Esophagus muscularis mucosa (tissue), 4 donors: ENCODE measurements around the gene PRLR. TPM values are rescaled to one million over a fixed set of nuclear protein-coding genes. Genes with fewer than 3 reads are reported as not detected.

Experiments
- DNase-seq: peaks from one replicate; pipeline ENCODE4 v3.0.0-alpha.2; 2017; ENCODE audit errors: extremely low spot score
- H3K27ac ChIP-seq, 4 donors: fragments of 200-600 bp; sonication (generic); replicated peaks in 1 of 4; 1 replicate in 3 of 4; 2 replicates in 1 of 4; pipeline ENCODE4 v1.5.1; 2016 to 2019; ENCODE audit warnings: mild to moderate bottlenecking in 1 of 4
- H3K27me3 ChIP-seq, 4 donors: fragments of 200-600 bp; sonication (generic); one replicate each; pipeline versions ENCODE4 v1.5.1 to v1.6.0; 2016 to 2019
- H3K36me3 ChIP-seq, 4 donors: fragments of 200-600 bp; sonication (generic); one replicate each; pipeline ENCODE4 v1.5.1; 2016 to 2019
- H3K4me1 ChIP-seq, 4 donors: fragments of 200-600 bp; sonication (generic); one replicate each; pipeline ENCODE4 v1.5.1; 2016 to 2019
- H3K4me3 ChIP-seq, 4 donors: fragments of 200-600 bp; sonication (generic); 1 replicate in 2 of 4; 2 replicates in 2 of 4; pipeline ENCODE4 v1.5.1; 2016 to 2019; ENCODE audit warnings: mild to moderate bottlenecking in 4 of 4, moderate library complexity in 1 of 4
- H3K9me3 ChIP-seq, 4 donors: fragments of 200-600 bp; sonication (generic); 1 replicate in 3 of 4; 2 replicates in 1 of 4; pipeline ENCODE4 v1.5.1; 2016 to 2019
- CTCF ChIP-seq, 3 experiments: fragments of 200-600 bp in 2 of 3; fragments of 450-650 bp in 1 of 3; sonication (generic) in 2 of 3; IDR thresholded peaks; one replicate each; pipeline ENCODE4 v1.5.1; 2017 to 2019; ENCODE audit warnings: antibody characterized with exemption in 3 of 3, mild to moderate bottlenecking in 2 of 3, moderate library complexity in 1 of 3
- EP300 ChIP-seq: sonication (generic); formaldehyde crosslinking; IDR thresholded peaks from one replicate; pipeline ENCODE4 v1.6.1; 2017; ENCODE audit warnings: antibody characterized with exemption
- POLR2A ChIP-seq: fragments of 450-650 bp; IDR thresholded peaks from one replicate; pipeline ENCODE4 v1.6.1; 2017; ENCODE audit warnings: antibody characterized with exemption, moderate library complexity, mild to moderate bottlenecking, low read depth
- POLR2AphosphoS5 ChIP-seq, 2 donors: sonication (generic); formaldehyde crosslinking; IDR thresholded peaks; one replicate each; pipeline ENCODE4 v1.6.1; 2017; ENCODE audit warnings: antibody characterized with exemption in 2 of 2
- WGBS: methylation state at CpG from one replicate; pipeline ENCODE4 v1.1.5; 2018; 5-methylcytosine and 5-hydroxymethylcytosine counted together
- intact Hi-C: fragments of 100-400 bp; cut with DNase I; formaldehyde crosslinking; loops from one replicate; pipeline ENCODE4 v1.15.1; 2023
- total RNA-seq, 4 donors: library from RNA; depleted of rRNA; stranded (reverse); fragments of >200 nt; gene quantifications; one replicate each; pipeline versions ENCODE4 v1.1.0 to v1.2.1, GENCODE V29; 2016

Gene PRLR
- total RNA-seq, 4 donors from 2014 or later, result 0.66 to 1.7 (median 0.79) TPM

- Histone ChIP-seq H3K27ac (no peak overlapping the region), H3K36me3 (no peaks in the 10 kb centered on the region), H3K4me3 (no peak overlapping the region), H3K4me1 (no peaks in the 10 kb centered on the region), H3K9me3 (no peaks in the 10 kb centered on the region), H3K27me3 (no peaks in the 10 kb centered on the region)
- intact Hi-C loops, result no loop called here
- WGBS, result 82% methylated on average over 5 of the region's 5 CpGs
- no peak for DNase-seq
- no peak for TF ChIP-seq EP300
- no peak for TF ChIP-seq CTCF (IDR thresholded peaks at IDR 0.05)
- TF ChIP-seq POLR2A, result no peak
- TF ChIP-seq POLR2AphosphoS5 (IDR thresholded peaks at IDR 0.05), result no peak
These were observed 85.3 kb downstream of the PRLR start for GRCh38 chr5:35145012-35145411.

- no peaks in the 10 kb centered on the region for H3K27me3 ChIP-seq
- 86% methylated on average over 3 of the region's 3 CpGs for WGBS
- H3K4me1 ChIP-seq, result no peaks in the 10 kb centered on the region
- no peak for TF ChIP-seq EP300
- TF ChIP-seq POLR2A, result no peak
- no peak for TF ChIP-seq POLR2AphosphoS5 (IDR thresholded peaks at IDR 0.05)
- TF ChIP-seq CTCF (IDR thresholded peaks at IDR 0.05), result no peak
- intact Hi-C loops, result no loop called here
- H3K4me3 ChIP-seq, result no peak overlapping the region
- H3K36me3 ChIP-seq, result no peaks in the 10 kb centered on the region
- H3K27ac ChIP-seq, result no peak overlapping the region
- H3K9me3 ChIP-seq, result no peaks in the 10 kb centered on the region
- DNase-seq, result no peak
These were observed 86.4 kb downstream of the PRLR start for GRCh38 chr5:35143841-35144240.

- no peaks in the 10 kb centered on the region for H3K27me3 ChIP-seq
- TF ChIP-seq POLR2AphosphoS5 (IDR thresholded peaks at IDR 0.05) (no peak), POLR2A (no peak), CTCF (IDR thresholded peaks at IDR 0.05) (no peak), EP300 (no peak)
- H3K4me1 ChIP-seq, result no peaks in the 10 kb centered on the region
- WGBS, result 90% methylated on average over 4 of the region's 4 CpGs
- intact Hi-C loops, result no loop called here
- no peak for DNase-seq
- no peak overlapping the region for H3K4me3 ChIP-seq
- H3K9me3 ChIP-seq, result no peaks in the 10 kb centered on the region
- H3K36me3 ChIP-seq, result no peaks in the 10 kb centered on the region
- H3K27ac ChIP-seq, result no peak overlapping the region
These were observed 88.5 kb downstream of the PRLR start for GRCh38 chr5:35141739-35142138.

- WGBS, result 95% methylated on average over 1 of the region's 1 CpG
- TF ChIP-seq EP300, result no peak
- TF ChIP-seq POLR2AphosphoS5 (IDR thresholded peaks at IDR 0.05), result no peak
- no peak for TF ChIP-seq CTCF (IDR thresholded peaks at IDR 0.05)
- no peak for TF ChIP-seq POLR2A
- intact Hi-C loops, result no loop called here
These were observed 92.1 kb downstream of the PRLR start for GRCh38 chr5:35138232-35138631.

GRCh38 chr5:35136386-35136785, 93.9 kb downstream of the PRLR start:
- Histone ChIP-seq H3K36me3 (no peaks in the 10 kb centered on the region), H3K27ac (no peak overlapping the region), H3K9me3 (no peaks in the 10 kb centered on the region), H3K4me1 (no peaks in the 10 kb centered on the region), H3K4me3 (no peak overlapping the region), H3K27me3 (no peaks in the 10 kb centered on the region)
- no peak for DNase-seq
- WGBS, result 58% methylated on average over 4 of the region's 4 CpGs
- no peak for TF ChIP-seq POLR2A
- TF ChIP-seq POLR2AphosphoS5 (IDR thresholded peaks at IDR 0.05), result no peak
- no peak for TF ChIP-seq CTCF (IDR thresholded peaks at IDR 0.05)
- no peak for TF ChIP-seq EP300
- intact Hi-C loops, result no loop called here

More at GRCh38 chr5:35138232-35138631, 92.1 kb downstream of the PRLR start:
- Histone ChIP-seq H3K4me3 (no peak overlapping the region), H3K27ac (no peak overlapping the region), H3K27me3 (no peaks in the 10 kb centered on the region), H3K4me1 (no peaks in the 10 kb centered on the region), H3K36me3 (no peaks in the 10 kb centered on the region), H3K9me3 (no peaks in the 10 kb centered on the region)
- no peak for DNase-seq
